ENCODE results near the gene ALDOA.

The ALDOA gene

GRCh38 chr16:30116291-30117207, 51.0 kb downstream of the ALDOA start:
- DNase-seq (ENCODE audit: low read depth in 2 of 2) = no peak

DNA sequence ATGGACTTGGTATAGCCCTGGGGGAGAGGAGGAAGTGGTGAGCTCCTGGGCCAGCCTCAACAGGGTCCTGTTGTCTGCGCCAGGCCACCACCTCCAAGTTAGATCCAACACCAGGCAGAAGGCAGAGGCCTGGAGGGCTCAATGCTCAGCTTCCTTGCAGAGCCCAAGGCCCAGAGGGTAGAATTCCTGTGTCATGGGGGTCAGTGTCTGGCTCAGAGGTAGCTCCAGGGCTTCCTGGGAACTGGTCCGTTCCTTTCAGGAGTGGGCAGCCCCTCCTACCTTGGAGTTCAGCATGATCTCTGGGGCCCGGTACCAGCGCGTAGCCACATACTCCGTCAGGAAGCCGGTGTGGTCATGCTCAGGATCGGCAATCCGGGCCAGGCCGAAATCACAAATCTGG, 52.2 kb downstream of the ALDOA start:
- DNase-seq (ENCODE audit: low read depth in 2 of 2) = no peak

DNA sequence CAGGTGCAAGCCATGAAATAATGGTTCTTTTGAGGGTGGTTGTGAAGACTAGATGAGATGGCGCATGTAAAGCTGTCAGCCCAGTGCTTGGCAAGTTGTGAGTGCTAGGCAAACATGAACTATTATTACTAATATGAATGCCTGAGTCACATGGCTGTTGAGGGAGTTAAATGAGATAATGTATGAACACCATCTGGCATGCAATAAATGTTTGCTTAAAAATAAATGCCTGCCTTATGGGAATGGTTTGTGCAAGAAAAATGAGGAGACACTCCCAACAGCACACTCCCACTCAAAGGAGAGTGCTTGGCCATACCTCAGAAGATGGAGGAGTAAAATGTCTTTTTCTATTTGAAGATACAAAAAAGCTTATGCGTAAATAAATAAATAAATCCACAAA, 53.9 kb downstream of the ALDOA start:
- no peak for DNase-seq (ENCODE audit: low read depth in 2 of 2)

All from fibroblast of skin of left biceps (primary cell).